ENCODE measurements around the gene FBXL3.
"Not testable (repeated sequence)": the region's sequence is repeated elsewhere in the genome, so short reads cannot be mapped to it uniquely, and the experiment has no call there.

FBXL3 gene

DNA sequence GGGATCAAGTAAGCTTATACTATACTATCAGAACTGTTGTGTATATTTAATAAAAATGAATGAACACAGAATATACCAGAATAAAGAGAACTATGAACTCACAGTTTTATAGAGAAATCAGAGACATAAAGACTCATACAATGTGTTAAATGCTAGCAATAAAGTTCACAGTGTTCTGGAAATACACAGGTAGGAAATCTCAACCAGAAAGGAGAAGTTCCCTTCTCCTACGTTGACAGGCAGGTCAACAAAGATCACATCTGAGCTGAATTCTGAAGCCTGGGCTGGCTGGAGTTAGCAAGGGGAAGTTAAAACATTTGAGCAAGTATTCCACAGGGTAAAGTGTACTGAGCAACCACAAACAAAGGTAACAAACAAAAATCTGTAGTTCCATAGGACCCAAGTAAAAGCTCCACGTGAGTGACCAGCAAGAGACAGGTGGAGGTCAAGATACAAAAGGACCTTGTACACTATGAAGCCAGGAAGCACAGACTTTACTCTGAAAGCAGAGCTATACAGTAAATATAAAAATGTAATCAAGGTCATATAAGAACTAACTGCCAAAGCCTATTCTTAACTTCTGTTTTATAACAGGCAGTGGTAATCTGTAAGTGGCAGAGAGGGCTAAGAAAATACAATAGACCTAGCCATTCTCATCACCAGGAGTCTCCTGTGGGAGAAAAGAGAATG is 13.0 kb downstream of the FBXL3 start:
- TF ChIP-seq, protein P1, sequence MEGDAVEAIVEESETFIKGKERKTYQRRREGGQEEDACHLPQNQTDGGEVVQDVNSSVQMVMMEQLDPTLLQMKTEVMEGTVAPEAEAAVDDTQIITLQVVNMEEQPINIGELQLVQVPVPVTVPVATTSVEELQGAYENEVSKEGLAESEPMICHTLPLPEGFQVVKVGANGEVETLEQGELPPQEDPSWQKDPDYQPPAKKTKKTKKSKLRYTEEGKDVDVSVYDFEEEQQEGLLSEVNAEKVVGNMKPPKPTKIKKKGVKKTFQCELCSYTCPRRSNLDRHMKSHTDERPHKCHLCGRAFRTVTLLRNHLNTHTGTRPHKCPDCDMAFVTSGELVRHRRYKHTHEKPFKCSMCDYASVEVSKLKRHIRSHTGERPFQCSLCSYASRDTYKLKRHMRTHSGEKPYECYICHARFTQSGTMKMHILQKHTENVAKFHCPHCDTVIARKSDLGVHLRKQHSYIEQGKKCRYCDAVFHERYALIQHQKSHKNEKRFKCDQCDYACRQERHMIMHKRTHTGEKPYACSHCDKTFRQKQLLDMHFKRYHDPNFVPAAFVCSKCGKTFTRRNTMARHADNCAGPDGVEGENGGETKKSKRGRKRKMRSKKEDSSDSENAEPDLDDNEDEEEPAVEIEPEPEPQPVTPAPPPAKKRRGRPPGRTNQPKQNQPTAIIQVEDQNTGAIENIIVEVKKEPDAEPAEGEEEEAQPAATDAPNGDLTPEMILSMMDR (conservative IDR thresholded peaks at IDR 0.05) = no peak
- peak overlapping the region; percentile 10; the same call in 1 of the 2 replicates for H3K27ac ChIP-seq

- H3K27ac ChIP-seq = not testable (repeated sequence)
These were observed 17.2 kb downstream of the FBXL3 start for GRCh38 chr13:77009719-77010118.

GRCh38 chr13:77009011-77009410 is 17.9 kb downstream of the FBXL3 start:
- TF ChIP-seq, protein P1 (conservative IDR thresholded peaks at IDR 0.05) = no peak

GRCh38 chr13:77008337-77008736 is 18.6 kb downstream of the FBXL3 start:
- H3K27ac ChIP-seq = not testable (repeated sequence)

More at GRCh38 chr13:77009011-77009410, 17.9 kb downstream of the FBXL3 start:
- H3K27ac ChIP-seq = no peak overlapping the region

DNA sequence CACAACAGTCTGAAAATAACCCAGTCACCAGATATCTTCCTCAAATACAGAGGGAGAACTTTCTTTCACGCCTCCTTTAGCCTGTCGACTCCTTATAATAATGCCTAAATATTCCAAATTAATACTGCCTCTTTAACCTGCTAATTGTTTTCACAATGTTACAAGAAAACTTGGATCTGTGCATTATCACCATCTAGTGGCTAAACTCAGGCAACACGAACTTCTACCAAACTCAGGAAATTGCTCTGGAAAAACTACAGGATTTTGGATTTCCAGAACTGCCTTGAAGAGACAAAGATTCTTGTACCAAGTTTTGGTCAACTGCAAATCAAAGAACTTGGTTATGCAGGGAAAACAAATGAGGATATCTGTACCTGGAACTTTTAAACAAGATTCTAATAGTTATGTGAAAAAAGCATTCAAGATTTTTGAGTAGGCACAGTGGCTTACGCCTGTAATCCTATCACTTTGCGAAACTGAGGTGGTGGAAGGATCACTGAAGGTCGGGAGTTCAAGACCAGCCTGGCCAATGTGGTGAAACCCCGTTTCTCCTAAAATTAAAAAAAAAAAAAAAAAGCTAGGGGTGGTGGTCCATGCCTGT is 24.3 kb downstream of the FBXL3 start:
- peak overlapping the region; percentile 73 for H3K27ac ChIP-seq
- TF ChIP-seq, protein P1 (conservative IDR thresholded peaks at IDR 0.05) = peak; percentile 82

GRCh38 chr13:77001963-77002587 is 24.9 kb downstream of the FBXL3 start:
- TF ChIP-seq, protein P1 (conservative IDR thresholded peaks at IDR 0.05) = no peak
- H3K27ac ChIP-seq = peak overlapping the region; percentile 73

DNA sequence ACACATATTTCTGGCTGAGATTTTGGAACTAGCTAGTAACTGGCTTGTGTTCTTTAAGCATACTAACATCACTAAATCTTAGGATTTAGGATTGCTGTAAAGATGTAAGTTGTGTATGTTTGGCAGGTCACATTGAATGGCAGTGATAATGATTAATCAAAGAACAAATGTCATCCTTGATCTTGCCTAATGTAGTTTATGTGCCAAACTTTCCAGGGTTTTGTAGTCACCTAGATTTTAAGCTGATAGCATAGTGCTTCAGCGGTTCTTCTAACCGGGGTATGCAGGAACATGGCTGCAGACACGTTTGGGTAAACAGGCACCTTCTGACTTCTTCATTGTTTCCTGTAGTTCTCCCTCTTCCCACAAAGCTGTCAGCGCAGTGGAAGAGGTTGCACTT is 25.4 kb downstream of the FBXL3 start:
- H3K27ac ChIP-seq = peak overlapping the region; percentile 73
- TF ChIP-seq, protein P1 (conservative IDR thresholded peaks at IDR 0.05) = no peak

- peak overlapping the region; percentile 73 for H3K27ac ChIP-seq
- TF ChIP-seq, protein P1 (conservative IDR thresholded peaks at IDR 0.05) = no peak
These were observed 26.5 kb downstream of the FBXL3 start for GRCh38 chr13:77000475-77000874.
